GM21786 (cell line): ENCODE data around the gene DHRS7B.
"Not testable (repeated sequence)": the region's sequence is repeated elsewhere in the genome, so short reads cannot be mapped to it uniquely, and the experiment has no call there.

Experiments used
- ATAC-seq: cut with Tn5 transposase; IDR thresholded peaks from one replicate; pipeline ENCODE4 v1.9.1; 2021; ENCODE audit not compliant: unreplicated experiment

The DHRS7B gene

DNA sequence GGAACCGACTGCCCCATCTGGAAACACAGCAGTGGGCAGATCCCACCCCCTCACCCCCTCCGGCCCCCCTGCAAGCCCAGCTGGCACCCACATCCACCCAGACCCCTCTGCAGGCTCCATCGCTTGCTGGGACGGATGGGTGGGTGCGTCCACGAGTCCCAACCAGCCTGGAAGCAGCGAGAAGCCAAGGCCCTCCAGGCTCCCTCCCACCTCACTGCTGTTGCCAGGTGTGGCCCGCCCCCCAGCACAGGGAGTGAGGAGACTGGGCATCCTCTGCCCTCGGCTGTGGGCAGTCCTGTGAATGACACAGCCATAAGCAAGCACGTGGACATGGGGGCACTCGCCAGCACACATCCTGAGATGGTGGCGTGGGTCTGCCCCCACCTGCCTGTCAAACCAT lies 75.7 kb downstream of the DHRS7B start:
- no peak for ATAC-seq

- ATAC-seq, result no peak
Measured at GRCh38 chr17:21204935-21205334, 78.2 kb downstream of the DHRS7B start.

GRCh38 chr17:21208352-21208751 lies 81.6 kb downstream of the DHRS7B start:
- ATAC-seq, result no peak

DNA sequence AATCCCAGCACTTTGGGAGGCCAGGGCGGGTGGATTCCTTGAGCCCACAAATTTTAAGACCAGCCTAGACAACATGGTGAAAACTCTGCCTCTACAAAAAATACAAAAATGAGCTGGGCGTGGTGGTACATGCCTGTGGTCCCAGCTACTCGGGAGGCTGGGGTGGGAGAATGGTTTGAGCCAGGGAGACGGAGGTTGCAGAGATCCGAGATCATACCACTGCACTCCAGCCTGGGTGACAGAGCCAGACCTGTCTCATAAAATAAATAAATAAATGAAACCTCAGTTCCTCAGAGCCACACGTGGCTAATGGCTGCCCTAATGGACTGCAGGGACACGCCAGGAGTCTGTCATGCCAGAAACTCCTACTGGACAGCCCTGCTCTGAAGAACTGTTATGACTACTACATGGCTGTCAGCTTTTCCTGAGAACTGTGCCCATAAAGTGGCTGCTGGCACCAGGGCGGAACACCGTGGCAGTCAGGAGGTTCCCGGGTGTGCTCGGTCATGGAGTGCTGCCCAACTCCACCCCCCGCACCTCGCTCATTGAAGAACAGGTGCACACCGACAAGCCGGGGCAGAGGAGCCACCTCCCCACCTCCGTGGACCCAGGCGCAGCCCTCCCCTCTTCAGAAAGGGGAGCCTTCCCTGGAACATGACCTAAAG lies 82.9 kb downstream of the DHRS7B start:
- ATAC-seq, result no peak

DNA sequence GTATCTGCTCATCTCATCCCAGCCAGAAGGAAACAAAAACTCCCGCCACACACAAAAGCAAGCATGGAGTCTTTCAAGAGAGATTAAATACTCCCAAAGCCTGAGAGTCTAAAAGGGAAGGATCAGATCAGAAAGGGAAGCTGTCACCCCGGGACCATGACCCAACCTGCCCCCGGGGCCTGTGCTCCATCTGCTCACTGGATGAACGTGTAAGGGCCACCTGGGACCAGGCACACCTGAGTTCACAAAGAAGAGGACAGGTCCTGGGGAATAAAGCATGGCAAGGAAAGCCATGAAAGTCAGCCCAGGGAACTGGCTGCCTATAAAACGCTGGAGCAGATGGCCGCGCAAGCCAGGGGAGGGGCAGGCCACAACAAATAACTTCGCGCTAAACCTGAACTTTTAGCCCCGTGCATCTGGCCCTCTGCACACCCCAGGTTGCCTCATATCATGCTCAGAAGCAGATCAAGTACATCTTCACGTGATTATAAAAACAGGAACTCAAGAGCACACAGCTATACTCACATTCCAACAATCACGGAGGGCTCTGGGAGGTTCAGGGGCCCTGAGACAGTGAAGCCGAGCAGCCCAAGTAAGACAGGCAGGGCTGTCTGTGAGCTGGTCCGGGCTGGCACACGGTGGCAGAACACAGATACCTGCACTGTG lies 83.8 kb downstream of the DHRS7B start:
- ATAC-seq, result no peak

GRCh38 chr17:21211825-21212479 lies 85.2 kb downstream of the DHRS7B start:
- ATAC-seq, result no peak

DNA sequence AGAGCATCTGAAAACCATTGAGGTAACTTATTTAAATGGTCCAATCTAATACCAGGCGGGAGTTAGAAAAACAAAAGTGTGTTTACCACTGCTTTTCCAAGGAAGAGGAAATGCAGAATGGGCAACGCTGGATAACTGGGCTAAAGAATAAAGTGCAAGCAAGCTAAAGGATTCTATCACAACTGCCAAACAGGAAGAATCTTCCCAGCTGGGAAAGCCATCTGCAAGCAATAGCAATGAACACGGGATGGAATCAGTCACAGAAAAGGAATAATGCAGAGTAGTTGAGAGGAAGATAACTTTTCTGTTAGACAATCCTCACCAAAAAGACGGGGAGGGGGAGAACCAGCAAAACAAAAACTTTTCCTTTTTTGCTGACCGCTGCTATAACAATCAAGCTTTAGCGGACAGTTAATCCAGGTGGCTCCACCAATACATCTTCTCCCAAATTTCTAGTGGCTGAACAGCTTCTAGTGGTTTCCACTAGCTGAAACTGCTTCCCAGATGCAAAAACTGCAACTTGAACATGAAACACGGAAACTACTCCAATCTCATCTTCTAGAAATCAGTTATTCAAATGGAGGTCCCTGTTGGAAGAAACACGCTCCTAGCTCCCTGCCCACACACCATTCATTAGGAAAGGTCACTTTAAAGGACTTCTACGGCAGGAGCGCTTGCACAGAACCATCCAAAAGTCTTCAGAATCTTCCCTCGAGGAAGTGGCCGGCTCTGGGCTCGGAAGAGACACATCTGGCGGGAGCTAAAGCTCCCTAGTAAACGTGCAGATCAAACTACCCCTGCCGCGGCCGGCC lies 86.3 kb downstream of the DHRS7B start:
- ATAC-seq, result no peak

DNA sequence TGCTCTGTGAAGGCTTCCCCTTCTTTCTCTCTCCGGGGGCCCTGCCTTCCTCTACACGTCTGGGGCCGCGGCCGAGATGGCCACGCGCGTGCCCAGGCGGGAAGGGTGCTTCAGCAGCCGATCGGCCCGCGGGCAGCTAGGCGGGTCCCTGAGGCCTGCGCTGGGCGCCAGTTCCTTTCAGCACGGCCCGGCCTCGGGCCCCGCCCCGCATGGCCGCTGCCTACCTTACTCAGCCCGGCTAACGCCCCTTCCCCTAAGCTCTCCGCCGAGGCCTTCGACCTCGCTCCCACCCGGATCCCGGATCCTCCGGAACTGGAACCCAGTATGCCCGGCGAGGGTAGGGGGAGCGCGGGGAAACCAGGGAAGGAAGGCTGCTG lies 86.9 kb downstream of the DHRS7B start:
- no peak for ATAC-seq

DNA sequence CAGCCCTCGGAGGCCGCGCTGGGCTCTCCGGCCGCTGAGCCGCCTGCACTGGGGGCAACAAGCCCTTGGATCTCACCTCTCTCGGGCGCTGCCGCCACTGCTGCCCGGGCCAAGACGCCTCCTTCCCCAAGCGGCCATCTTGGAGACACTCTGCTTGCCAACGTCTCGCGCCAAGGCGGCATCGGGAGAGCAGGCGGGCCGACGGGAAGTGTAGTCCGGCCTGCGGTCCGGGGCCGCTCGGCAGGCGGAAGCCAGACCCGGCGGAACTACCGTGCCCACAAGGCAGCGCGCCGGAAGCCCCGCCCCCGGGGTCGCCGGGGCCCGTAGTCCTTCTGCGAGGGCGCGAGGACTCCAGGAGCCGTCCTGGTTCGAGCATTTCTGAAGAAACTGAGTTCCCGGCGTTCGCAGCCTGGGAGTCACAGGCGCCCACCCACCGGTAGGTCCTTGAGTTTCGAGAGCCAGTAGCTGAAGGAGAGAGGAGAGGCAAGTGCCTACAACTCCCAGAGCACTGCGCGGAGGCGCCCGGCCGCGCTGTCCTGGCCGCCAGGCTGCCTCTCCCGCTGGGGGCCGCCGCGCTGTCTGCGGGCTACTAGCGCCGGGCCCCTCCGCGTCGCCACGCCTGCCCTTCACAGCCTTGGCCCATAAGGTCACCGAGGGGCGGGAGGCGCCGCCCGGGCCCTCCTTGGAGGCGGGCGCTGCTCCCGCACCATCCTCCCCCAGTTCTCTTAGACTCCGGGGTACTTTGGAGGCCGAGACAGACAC lies 87.4 kb downstream of the DHRS7B start, which contains the start of gene TMEM11:
TSS of gene TMEM11 (minus strand) at position 147 of the 762 bp plus-strand sequence. CDS start at position 138, 9 bp downstream.
- ATAC-seq, result peak; percentile 81

DNA sequence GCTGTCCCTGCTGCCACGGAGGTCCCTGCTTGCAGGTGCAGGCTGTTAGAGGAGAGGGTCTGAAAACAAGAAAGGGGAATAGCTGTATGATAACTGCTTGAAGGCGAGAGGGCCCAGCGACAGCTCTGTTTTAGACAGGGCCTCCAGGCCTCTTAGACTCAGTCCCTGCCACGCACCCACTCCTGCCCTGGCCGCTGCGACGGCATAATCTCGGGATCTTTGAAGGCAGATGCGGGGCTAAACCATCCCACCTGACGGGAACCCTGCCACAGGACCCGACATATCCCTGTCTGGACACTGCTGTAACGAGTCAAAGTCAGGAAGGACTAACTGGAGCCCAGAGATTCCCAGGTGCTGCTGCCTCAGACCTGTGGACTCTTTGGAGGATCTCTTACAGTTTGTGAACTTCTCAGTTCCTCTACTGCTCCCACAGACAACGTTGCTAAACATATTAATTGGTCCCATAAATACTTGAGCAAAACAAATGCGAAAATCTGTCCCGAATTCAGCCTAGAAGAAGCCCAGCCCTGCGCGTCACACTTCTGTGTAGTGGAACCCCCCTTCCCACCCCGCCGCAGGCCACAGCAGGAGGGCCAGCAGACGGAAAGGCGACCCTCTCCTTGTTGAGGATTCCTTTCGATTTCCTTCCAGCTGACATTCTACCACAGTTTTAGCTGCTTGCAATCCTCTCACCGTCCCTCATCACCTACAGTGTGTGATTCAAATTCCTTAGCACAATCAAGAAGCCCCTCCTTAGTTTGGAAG lies 88.2 kb downstream of the DHRS7B start:
- peak; percentile 9 for ATAC-seq

DNA sequence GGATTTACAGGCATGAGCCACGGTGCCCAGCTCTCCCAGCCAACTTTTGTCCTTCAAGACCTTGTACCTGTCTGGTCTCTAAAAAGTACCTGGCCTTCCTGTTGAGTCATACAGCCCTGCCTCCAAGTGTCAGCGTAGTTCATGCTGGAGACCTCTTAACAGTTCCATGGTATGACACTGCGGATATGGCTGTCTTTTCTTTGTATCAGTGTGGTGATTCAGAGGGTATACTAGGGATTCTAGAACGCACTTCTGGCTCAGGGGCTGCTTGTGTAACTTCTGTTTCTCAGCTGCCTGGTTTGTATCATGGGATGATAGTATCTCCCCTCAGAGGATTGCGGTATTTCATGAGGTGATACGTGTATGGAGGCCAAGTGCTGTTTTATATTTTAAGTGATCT lies 89.2 kb downstream of the DHRS7B start:
- no peak for ATAC-seq

GRCh38 chr17:21217346-21217745 lies 90.6 kb downstream of the DHRS7B start:
- ATAC-seq, result no peak

DNA sequence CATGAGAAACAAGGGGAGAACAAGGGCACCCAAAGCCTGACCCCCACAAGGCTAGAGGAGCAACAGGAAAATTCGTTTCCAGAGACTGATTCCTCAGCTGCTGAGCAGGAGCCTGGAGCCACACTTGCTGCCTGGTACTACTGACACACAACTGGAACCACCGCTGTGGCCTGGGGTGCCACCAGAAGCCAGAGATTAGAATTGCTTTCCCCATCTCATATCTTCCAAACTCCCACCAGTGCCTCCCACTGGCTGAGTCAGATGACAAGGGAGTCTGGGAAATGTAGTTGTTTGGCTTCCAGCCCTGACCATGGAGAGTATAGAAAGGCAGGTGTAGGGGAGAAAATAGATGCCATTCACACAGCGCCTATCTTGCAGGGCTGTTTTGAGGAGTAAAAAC lies 91.3 kb downstream of the DHRS7B start:
- no peak for ATAC-seq

- no peak for ATAC-seq
Measured at GRCh38 chr17:21218831-21219380, 92.1 kb downstream of the DHRS7B start.

DNA sequence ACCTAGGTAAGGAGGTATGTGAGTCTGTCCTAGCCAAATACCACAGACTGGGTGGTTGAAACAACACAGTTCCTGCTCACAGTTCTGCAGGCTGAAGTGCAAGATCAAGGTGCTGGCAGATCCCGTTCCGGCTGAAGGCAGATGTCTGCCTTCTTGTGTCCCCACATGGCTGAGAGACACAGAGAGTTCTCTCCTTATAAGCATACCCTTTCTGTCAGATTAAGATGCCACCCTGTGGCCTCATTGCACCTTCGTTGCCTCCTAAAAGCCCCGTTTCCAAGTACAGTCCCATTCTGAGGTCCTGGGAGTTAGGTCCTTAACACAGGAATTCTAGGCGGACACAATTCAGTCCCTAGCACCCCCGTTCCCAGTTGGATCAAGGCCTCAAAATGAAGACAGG lies 96.3 kb downstream of the DHRS7B start:
- ATAC-seq, result no peak

- ATAC-seq, result not testable (repeated sequence)
Measured at GRCh38 chr17:21227277-21227676, 100.5 kb downstream of the DHRS7B start.

DNA sequence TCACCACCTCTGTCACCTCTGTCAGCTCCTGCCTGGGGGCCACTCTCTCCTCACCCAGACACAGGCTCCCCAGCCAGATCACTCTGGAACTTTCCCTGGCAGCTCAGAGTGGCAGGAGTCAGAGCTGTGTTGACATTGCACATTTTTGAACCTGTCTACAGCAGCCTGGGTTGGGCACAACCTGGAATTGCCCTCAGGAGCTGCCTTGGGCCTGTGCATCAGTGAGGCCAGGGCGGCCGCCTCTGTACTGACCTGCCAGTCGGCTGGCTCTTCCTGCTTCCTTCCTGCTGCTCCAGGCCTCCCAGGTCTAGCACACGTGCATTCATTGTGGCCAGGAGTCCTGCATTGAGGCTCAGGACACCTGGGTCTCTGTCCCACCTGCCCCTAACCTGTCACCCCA lies 101.3 kb downstream of the DHRS7B start:
- ATAC-seq, result no peak

GRCh38 chr17:21228845-21229244 lies 102.1 kb downstream of the DHRS7B start:
- no peak for ATAC-seq

DNA sequence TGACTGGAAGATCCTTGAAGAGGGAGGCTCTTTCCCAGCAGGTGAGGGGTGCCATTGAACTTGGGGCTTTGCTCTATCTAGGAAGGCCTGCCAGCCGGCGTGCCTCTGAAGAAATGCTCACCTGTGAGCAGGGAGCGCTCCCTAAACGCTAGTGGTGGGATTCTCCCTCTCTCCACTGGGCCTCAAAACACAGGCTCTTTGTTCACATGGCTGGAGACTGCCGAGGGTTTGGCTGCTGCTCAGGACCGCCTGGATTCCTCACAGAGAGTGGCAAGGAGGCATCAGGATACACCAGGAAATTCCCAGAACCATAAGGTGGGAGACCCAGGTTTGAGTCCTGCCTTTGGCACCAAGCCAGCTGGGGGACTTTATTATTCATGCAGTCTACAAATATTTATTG lies 104.8 kb downstream of the DHRS7B start:
- no peak for ATAC-seq
